GM11168 (cell line): ENCODE measurements around the gene SUFU.
"Not testable (repeated sequence)": the region's sequence is repeated elsewhere in the genome, so short reads cannot be mapped to it uniquely, and the experiment has no call there.

Source experiments
- in situ Hi-C: fragments of 300-500 bp; cut with MboI; formaldehyde crosslinking; loops from one replicate; pipeline ENCODE4 v1.12.0; 2022; ENCODE audit warnings: low sequenced_read_pairs; ENCODE audit not compliant: unreplicated experiment

Gene SUFU

GRCh38 chr10:102476466-102477141, 27.2 kb upstream of the SUFU start:
- in situ Hi-C loops, result no loop called here

- in situ Hi-C loops, result no loop called here
Observed at GRCh38 chr10:102479651-102480050, 24.1 kb upstream of the SUFU start.

- in situ Hi-C loops, result no loop called here
Observed at GRCh38 chr10:102480396-102480795, 23.4 kb upstream of the SUFU start.

GRCh38 chr10:102484021-102484420, 19.8 kb upstream of the SUFU start:
- in situ Hi-C loops, result no loop called here

- in situ Hi-C loops, result no loop called here
Observed at GRCh38 chr10:102485093-102485784, 18.5 kb upstream of the SUFU start.

GRCh38 chr10:102491136-102491535, 12.6 kb upstream of the SUFU start:
- in situ Hi-C loops, result no loop called here

- in situ Hi-C loops, result no loop called here
Observed at GRCh38 chr10:102492344-102492939, 11.3 kb upstream of the SUFU start.

- in situ Hi-C loops, result no loop called here
Observed at GRCh38 chr10:102492983-102493382, 10.8 kb upstream of the SUFU start.

GRCh38 chr10:102493771-102494170, 10.0 kb upstream of the SUFU start:
- in situ Hi-C loops, result no loop called here

- in situ Hi-C loops, result loop anchor here (5.0 kb wide), 1 partner anchor 90 kb away; no protein-coding TSS in a partner anchor
Observed at GRCh38 chr10:102497545-102497944, 6.2 kb upstream of the SUFU start.

- in situ Hi-C loops, result loop anchor here (5.0 kb wide), 1 partner anchor 88 kb away; no protein-coding TSS in a partner anchor
Observed at GRCh38 chr10:102499356-102499755, 4.4 kb upstream of the SUFU start.

GRCh38 chr10:102500686-102501085, 3.1 kb upstream of the SUFU start:
- in situ Hi-C loops, result not testable (repeated sequence)

- in situ Hi-C loops, result no loop called here
Observed at GRCh38 chr10:102501201-102502028, 2.4 kb upstream of the SUFU start.

- in situ Hi-C loops, result no loop called here
Observed at GRCh38 chr10:102502029-102502336, 1.8 kb upstream of the SUFU start.

- in situ Hi-C loops, result no loop called here
Observed at GRCh38 chr10:102502337-102503151, 1.2 kb upstream of the SUFU start, which contains the start of gene ACTR1A. Gene ACTR1A, minus strand, starts transcription at chr10:102502712. Its CDS starts 65 bp downstream, at chr10:102502647.

- in situ Hi-C loops, result no loop called here
Observed at GRCh38 chr10:102504179-102504975, 605 bp downstream of the SUFU start.

- in situ Hi-C loops, result no loop called here
Observed at GRCh38 chr10:102504976-102505300, 1.2 kb downstream of the SUFU start.

GRCh38 chr10:102505462-102506115, 1.8 kb downstream of the SUFU start:
- in situ Hi-C loops, result no loop called here

GRCh38 chr10:102507521-102507920, 3.7 kb downstream of the SUFU start:
- in situ Hi-C loops, result no loop called here
